PC-9 (cell line): ENCODE data around the gene COL4A3. TPM values are rescaled to one million over a fixed set of nuclear protein-coding genes. Genes with fewer than 3 reads are reported as not detected.

Source experiments
- BruUV-seq: library from RNA; stranded (reverse); fragments of 400-500 nt; replicated peaks from 2 replicates; lab custom pipeline; 2021; lab: Mats Ljungman, UMichigan
- CTCF ChIA-PET: fragments of 300-600 bp; sonication (Branson Sonifier 250); formaldehyde crosslinking; loops from one replicate; lab custom pipeline; 2022; ENCODE audit warnings: antibody characterized with exemption; lab: Charles Lee
- POLR2A ChIA-PET: fragments of 300-600 bp; sonication (Branson Sonifier 250); formaldehyde crosslinking; loops from one replicate; lab custom pipeline; 2022; ENCODE audit warnings: antibody characterized with exemption; ENCODE audit not compliant: unreplicated experiment; lab: Charles Lee
- DNase-seq, 2 experiments: peaks; one replicate each; pipeline versions ENCODE4 v3.0.0 to v3.0.0-alpha.2; 2015 to 2022; ENCODE audit warnings: mixed read lengths in 1 of 2
- H2AFZ ChIP-seq: fragments of 200-600 bp; sonication (generic); 2 replicates; pipeline ENCODE4 v1.8.1; 2017; ENCODE audit warnings: antibody characterized with exemption
- H3F3A ChIP-seq: fragments of 200-600 bp; sonication (generic); 2 replicates; pipeline ENCODE4 v1.8.1; 2017; ENCODE audit warnings: antibody characterized with exemption, mild to moderate bottlenecking, low read depth; ENCODE audit not compliant: insufficient read depth
- H3K27ac ChIP-seq: fragments of 200-600 bp; sonication (generic); 2 replicates; pipeline ENCODE4 v1.6.1; 2016; ENCODE audit warnings: mixed run types
- H3K27me3 ChIP-seq: fragments of 200-600 bp; sonication (generic); 2 replicates; pipeline ENCODE4 v1.6.1; 2016; ENCODE audit warnings: low read depth, mixed run types; ENCODE audit not compliant: insufficient read depth
- H3K36me3 ChIP-seq: fragments of 200-600 bp; sonication (generic); 2 replicates; pipeline ENCODE4 v1.6.1; 2016; ENCODE audit warnings: low read depth, mixed run types
- H3K4me1 ChIP-seq: fragments of 200-600 bp; sonication (generic); replicated peaks from 2 replicates; pipeline ENCODE4 v1.6.1; 2016; ENCODE audit warnings: mixed run types; ENCODE audit not compliant: insufficient read depth
- H3K4me2 ChIP-seq: fragments of 200-600 bp; sonication (generic); 2 replicates; pipeline ENCODE4 v1.6.1; 2017; ENCODE audit warnings: mixed run types
- H3K4me3 ChIP-seq: fragments of 200-600 bp; sonication (generic); 2 replicates; pipeline ENCODE4 v1.6.1; 2016; ENCODE audit warnings: mixed run types
- H3K79me2 ChIP-seq: fragments of 200-600 bp; sonication (generic); 2 replicates; pipeline ENCODE4 v1.6.1; 2017; ENCODE audit warnings: low read depth, mixed run types
- H3K9me2 ChIP-seq: fragments of 200-600 bp; sonication (generic); 2 replicates; pipeline ENCODE4 v1.8.1; 2017; ENCODE audit warnings: mild to moderate bottlenecking; ENCODE audit not compliant: insufficient read depth
- H3K9me3 ChIP-seq: fragments of 200-600 bp; sonication (generic); 2 replicates; pipeline ENCODE4 v1.8.1; 2016; ENCODE audit warnings: low read depth; ENCODE audit not compliant: insufficient read depth
- H4K20me1 ChIP-seq: fragments of 200-600 bp; sonication (generic); 2 replicates; pipeline ENCODE4 v1.8.1; 2017; ENCODE audit not compliant: insufficient read depth
- EZH2 ChIP-seq: fragments of 200-600 bp; sonication (generic); IDR thresholded peaks from 2 replicates; pipeline ENCODE4 v1.8.0; 2017; ENCODE audit warnings: antibody characterized with exemption, low read depth
- intact Hi-C: fragments of 100-400 bp; cut with micrococcal nuclease; formaldehyde crosslinking; loops from one replicate; pipeline ENCODE4 v1.10.0; 2022; ENCODE audit not compliant: unreplicated experiment
- total RNA-seq: library from RNA; stranded (reverse); gene quantifications from 2 replicates; pipeline ENCODE4 v1.2.3, GENCODE V29; 2021
- TF ChIP-seq, protein P1 (sequence below): fragments of 200-600 bp; sonication (generic); conservative IDR thresholded peaks from 2 replicates; pipeline ENCODE4 v1.6.1; 2017; ENCODE audit warnings: mixed run types, antibody characterized with exemption, mild to moderate bottlenecking, moderate library complexity

Gene COL4A3
- total RNA-seq, 1 experiment from 2014 or later, result 2.2 TPM

DNA sequence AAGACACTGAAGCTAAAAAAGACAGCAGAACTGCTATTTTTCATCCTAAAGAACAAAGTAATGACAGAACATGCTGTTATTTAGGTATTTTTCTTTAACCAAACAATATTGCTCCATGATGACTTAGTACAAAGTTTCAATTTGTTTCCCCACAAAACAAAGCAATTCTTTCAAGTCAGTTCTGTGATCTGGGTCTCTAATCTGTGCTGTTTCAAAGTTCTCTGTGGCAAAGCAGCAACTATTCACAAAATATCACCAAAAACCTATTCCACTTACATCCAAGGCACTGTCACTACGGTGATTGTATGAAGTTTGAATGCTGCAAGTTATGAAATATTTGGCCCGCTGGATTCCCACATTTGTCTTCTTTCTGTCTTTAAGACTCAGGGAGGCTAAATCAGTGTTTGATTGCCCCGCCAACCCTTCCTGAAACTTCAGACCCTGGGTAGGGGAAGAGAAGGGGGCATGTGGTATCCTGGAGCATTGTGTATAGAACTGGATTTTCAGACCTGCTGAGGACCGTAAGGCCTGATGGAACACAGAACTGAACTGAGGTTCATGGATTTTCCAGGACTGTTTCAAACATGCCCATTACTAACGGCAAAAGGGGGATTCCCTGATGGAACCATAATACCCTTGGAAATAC is 147.6 kb downstream of the COL4A3 start:
- no peaks in the 10 kb centered on the region for H4K20me1 ChIP-seq
- ChIA-PET POLR2A (no interaction called here), CTCF (no interaction called here)
- no peak overlapping the region for H3K4me2 ChIP-seq
- no peaks in the 10 kb centered on the region for H3K79me2 ChIP-seq
- no peaks in the 10 kb centered on the region for H3K9me3 ChIP-seq
- H3K36me3 ChIP-seq, result no peaks in the 10 kb centered on the region
- no peaks in the 10 kb centered on the region for H3K4me1 ChIP-seq
- no peak overlapping the region for H3K4me3 ChIP-seq
- H2AFZ ChIP-seq, result no peak overlapping the region
- BruUV-seq, result no TSS peak
- no peaks in the 10 kb centered on the region for H3K27me3 ChIP-seq
- TF ChIP-seq, protein P1, sequence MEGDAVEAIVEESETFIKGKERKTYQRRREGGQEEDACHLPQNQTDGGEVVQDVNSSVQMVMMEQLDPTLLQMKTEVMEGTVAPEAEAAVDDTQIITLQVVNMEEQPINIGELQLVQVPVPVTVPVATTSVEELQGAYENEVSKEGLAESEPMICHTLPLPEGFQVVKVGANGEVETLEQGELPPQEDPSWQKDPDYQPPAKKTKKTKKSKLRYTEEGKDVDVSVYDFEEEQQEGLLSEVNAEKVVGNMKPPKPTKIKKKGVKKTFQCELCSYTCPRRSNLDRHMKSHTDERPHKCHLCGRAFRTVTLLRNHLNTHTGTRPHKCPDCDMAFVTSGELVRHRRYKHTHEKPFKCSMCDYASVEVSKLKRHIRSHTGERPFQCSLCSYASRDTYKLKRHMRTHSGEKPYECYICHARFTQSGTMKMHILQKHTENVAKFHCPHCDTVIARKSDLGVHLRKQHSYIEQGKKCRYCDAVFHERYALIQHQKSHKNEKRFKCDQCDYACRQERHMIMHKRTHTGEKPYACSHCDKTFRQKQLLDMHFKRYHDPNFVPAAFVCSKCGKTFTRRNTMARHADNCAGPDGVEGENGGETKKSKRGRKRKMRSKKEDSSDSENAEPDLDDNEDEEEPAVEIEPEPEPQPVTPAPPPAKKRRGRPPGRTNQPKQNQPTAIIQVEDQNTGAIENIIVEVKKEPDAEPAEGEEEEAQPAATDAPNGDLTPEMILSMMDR, result no peak
- no peak for TF ChIP-seq EZH2
- intact Hi-C loops, result loop anchor here (1.0 kb wide), 1 partner anchor 12 kb away; no protein-coding TSS in a partner anchor
- no peak for DNase-seq
- no peaks in the 10 kb centered on the region for H3K9me2 ChIP-seq
- H3K27ac ChIP-seq, result no peak overlapping the region
- H3F3A ChIP-seq, result no peaks in the 10 kb centered on the region

GRCh38 chr2:227312579-227312978 is 148.2 kb downstream of the COL4A3 start:
- TF ChIP-seq, protein P1, result no peak
- TF ChIP-seq EZH2, result no peak
- Histone ChIP-seq H3K27me3 (no peaks in the 10 kb centered on the region), H3K4me3 (no peak overlapping the region), H3K4me2 (no peak overlapping the region), H3K4me1 (no peaks in the 10 kb centered on the region), H3K9me2 (no peaks in the 10 kb centered on the region), H3K36me3 (no peaks in the 10 kb centered on the region), H4K20me1 (no peaks in the 10 kb centered on the region), H3K9me3 (no peaks in the 10 kb centered on the region), H3K27ac (no peak overlapping the region), H2AFZ (no peak overlapping the region), H3F3A (no peaks in the 10 kb centered on the region), H3K79me2 (no peaks in the 10 kb centered on the region)
- POLR2A ChIA-PET, result no interaction called here
- CTCF ChIA-PET, result no interaction called here
- BruUV-seq, result no TSS peak
- no peak for DNase-seq
- intact Hi-C loops, result no loop called here

GRCh38 chr2:227313310-227313709 is 148.9 kb downstream of the COL4A3 start:
- no peaks in the 10 kb centered on the region for H3K9me3 ChIP-seq
- no peaks in the 10 kb centered on the region for H3K36me3 ChIP-seq
- no peaks in the 10 kb centered on the region for H3K4me1 ChIP-seq
- CTCF ChIA-PET, result no interaction called here
- no peak overlapping the region for H2AFZ ChIP-seq
- H3F3A ChIP-seq, result no peaks in the 10 kb centered on the region
- H3K27me3 ChIP-seq, result no peaks in the 10 kb centered on the region
- DNase-seq, result no peak
- intact Hi-C loops, result no loop called here
- H4K20me1 ChIP-seq, result no peaks in the 10 kb centered on the region
- H3K79me2 ChIP-seq, result no peaks in the 10 kb centered on the region
- H3K4me2 ChIP-seq, result no peak overlapping the region
- no peak overlapping the region for H3K27ac ChIP-seq
- POLR2A ChIA-PET, result no interaction called here
- H3K9me2 ChIP-seq, result no peaks in the 10 kb centered on the region
- no TSS peak for BruUV-seq
- no peak overlapping the region for H3K4me3 ChIP-seq
- TF ChIP-seq, protein P1, result no peak
- no peak for TF ChIP-seq EZH2
